ENCODE measurements around the gene KNTC1. TPM values are rescaled to one million over a fixed set of nuclear protein-coding genes. Genes with fewer than 3 reads are reported as not detected.

Gene KNTC1
- total RNA-seq, 1 donor from 2014 or later: 11.3 TPM

Other genes starting within 250 kb of the KNTC1 start
- 114 TPM for gene CLIP1, start 104.6 kb upstream of the KNTC1 start, total RNA-seq
- gene ZCCHC8, start 26.3 kb upstream of the KNTC1 start, total RNA-seq: 27.1 TPM
- 93.1 TPM for gene RSRC2, start 313 bp upstream of the KNTC1 start, total RNA-seq
- gene HCAR2, start 176.1 kb downstream of the KNTC1 start, total RNA-seq: 2.6 TPM
- gene HCAR3, start 189.6 kb downstream of the KNTC1 start, total RNA-seq: 3.5 TPM
- 1.4 TPM for gene HCAR1, start 203.6 kb downstream of the KNTC1 start, total RNA-seq
- 32.7 TPM for gene DENR, start 225.6 kb downstream of the KNTC1 start, total RNA-seq
- 0.89 TPM for gene CCDC62, start 247.3 kb downstream of the KNTC1 start, total RNA-seq